GM12878 (cell line): ENCODE measurements around the gene RPLP1. TPM values are rescaled to one million over a fixed set of nuclear protein-coding genes. Genes with fewer than 3 reads are reported as not detected.

Experiments used
- ATAC-seq: fragments of 200-7000 bp; cut with Tn5 transposase; 3 replicates; pipeline ENCODE4 v1.9.1; 2020; ENCODE audit warnings: mild to moderate bottlenecking, moderate library complexity
- BruUV-seq: library from RNA; stranded (reverse); fragments of 400-500 nt; replicated peaks from 2 replicates; lab custom pipeline; 2021; lab: Mats Ljungman, UMichigan
- CTCF ChIA-PET: fragments of 300-600 bp; sonication (Branson Sonifier 250); formaldehyde crosslinking; extraction: SDS; loops from one replicate; lab custom pipeline; 2021; ENCODE audit warnings: inconsistent platforms; lab: Yijun Ruan, JAX
- POLR2A ChIA-PET: fragments of 350-600 bp; formaldehyde crosslinking; extraction: SDS; loops from one replicate; lab custom pipeline; 2021; ENCODE audit warnings: inconsistent platforms; lab: Charles Lee
- RAD21 ChIA-PET: fragments of 300-600 bp; sonication (Branson Sonifier 250); formaldehyde crosslinking; loops from one replicate; lab custom pipeline; 2023; ENCODE audit warnings: antibody characterized with exemption; ENCODE audit not compliant: unreplicated experiment; lab: Charles Lee
- SMC1A ChIA-PET: fragments of 300-600 bp; sonication (Branson Sonifier 250); formaldehyde crosslinking; loops from one replicate; lab custom pipeline; 2023; ENCODE audit not compliant: unreplicated experiment, uncharacterized antibody; lab: Charles Lee
- DNase-seq: peaks from one replicate; pipeline ENCODE4 v3.0.0-alpha.2; 2011; ENCODE audit warnings: low read depth, low spot score
- FAIRE-seq: peaks from 3 replicates; lab custom pipeline; 2011; peaks lifted over from hg19 to GRCh38; lab: Jason Lieb, UNC
- H2AFZ ChIP-seq: 2 replicates; pipeline ENCODE4 v1.6.0; 2011; ENCODE audit warnings: low read depth, low read length, control low read depth; ENCODE audit not compliant: control insufficient read depth
- H3K27ac ChIP-seq: 2 replicates; pipeline ENCODE4 v1.5.1; 2011; ENCODE audit warnings: control low read depth; ENCODE audit not compliant: control insufficient read depth, insufficient read depth
- H3K27me3 ChIP-seq, 2 experiments: replicated peaks in 1 of 2; 2 replicates each; pipeline versions ENCODE4 v1.6.0 to v1.6.1; 2011; ENCODE audit warnings: low read length in 1 of 2; ENCODE audit not compliant: control insufficient read depth in 2 of 2, insufficient read depth in 2 of 2
- H3K36me3 ChIP-seq, 2 experiments: 2 replicates each; pipeline ENCODE4 v1.5.1; 2011; ENCODE audit warnings: low read length in 1 of 2; ENCODE audit not compliant: control insufficient read depth in 2 of 2, insufficient read depth in 2 of 2
- H3K4me1 ChIP-seq: 2 replicates; pipeline ENCODE4 v1.6.1; 2011; ENCODE audit warnings: mild to moderate bottlenecking, low read length, moderate library complexity, mixed read lengths; ENCODE audit not compliant: control insufficient read depth, insufficient read depth
- H3K4me2 ChIP-seq: 2 replicates; pipeline ENCODE4 v1.6.0; 2011; ENCODE audit warnings: control low read depth; ENCODE audit not compliant: control insufficient read depth, insufficient read depth
- H3K4me3 ChIP-seq: fragments of 200-600 bp; sonication (generic); 2 replicates; pipeline ENCODE4 v1.5.1; 2016
- H3K79me2 ChIP-seq: 2 replicates; pipeline ENCODE4 v1.6.0; 2011; ENCODE audit warnings: low read length; ENCODE audit not compliant: control insufficient read depth, insufficient read depth
- H3K9ac ChIP-seq: 2 replicates; pipeline ENCODE4 v1.8.0; 2011; ENCODE audit warnings: low read length, control low read depth, mixed read lengths; ENCODE audit not compliant: control insufficient read depth, insufficient read depth
- H3K9me3 ChIP-seq: replicated peaks from 3 replicates; pipeline ENCODE4 v1.5.1; 2011; ENCODE audit warnings: mild to moderate bottlenecking, low read length; ENCODE audit not compliant: control insufficient read depth, insufficient read depth
- H4K20me1 ChIP-seq: 2 replicates; pipeline ENCODE4 v1.6.0; 2011; ENCODE audit not compliant: control insufficient read depth, insufficient read depth
- E4F1 ChIP-seq: fragments of 450-650 bp; IDR thresholded peaks from 2 replicates; pipeline ENCODE4 v1.6.1; 2018; ENCODE audit warnings: borderline replicate concordance, mild to moderate bottlenecking; ENCODE audit not compliant: partially characterized antibody
- ESRRA ChIP-seq: IDR thresholded peaks from 2 replicates; pipeline ENCODE4 v1.6.1; 2012; ENCODE audit warnings: mild to moderate bottlenecking, low read length, improper control_type of control experiment
- NFXL1 ChIP-seq: fragments of 450-650 bp; IDR thresholded peaks from 2 replicates; pipeline ENCODE4 v1.6.1; 2017; ENCODE audit warnings: antibody characterized with exemption, mild to moderate bottlenecking, borderline replicate concordance
- PML ChIP-seq: IDR thresholded peaks from 2 replicates; pipeline ENCODE4 v1.6.1; 2012; ENCODE audit warnings: low read length, inconsistent platforms
- POLR2A ChIP-seq: IDR thresholded peaks from 2 replicates; pipeline ENCODE4 v1.6.1; 2011; ENCODE audit warnings: low read depth, mild to moderate bottlenecking, low read length
- RBBP5 ChIP-seq: fragments of 200-600 bp; sonication (generic); conservative IDR thresholded peaks from 2 replicates; pipeline ENCODE4 v1.6.1; 2016
- RUNX3 ChIP-seq: IDR thresholded peaks from 2 replicates; pipeline ENCODE4 v1.6.1; 2012; ENCODE audit warnings: low read length, inconsistent platforms
- SPI1 ChIP-seq: IDR thresholded peaks from 2 replicates; pipeline ENCODE4 v1.6.1; 2011; ENCODE audit warnings: low read depth, mild to moderate bottlenecking, low read length, moderate library complexity, borderline replicate concordance; ENCODE audit not compliant: insufficient read depth
- TCF12 ChIP-seq: IDR thresholded peaks from 2 replicates; pipeline ENCODE4 v1.6.1; 2011; ENCODE audit warnings: low read depth, mild to moderate bottlenecking, low read length
- ZBED1 ChIP-seq: IDR thresholded peaks from 2 replicates; pipeline ENCODE4 v1.6.1; 2016; ENCODE audit warnings: borderline replicate concordance
- WGBS: methylation state at CpG from one replicate; pipeline ENCODE4 v1.1.6; 2016; ENCODE audit warnings: low lambda C conversion rate; ENCODE audit not compliant: insufficient replicate concordance, insufficient coverage; ENCODE audit errors: missing lambda C conversion rate; 5-methylcytosine and 5-hydroxymethylcytosine counted together
- in situ Hi-C: fragments of 300-500 bp; cut with MboI; formaldehyde crosslinking; loops from 9 replicates; pipeline ENCODE4 v1.14.3; 2018; ENCODE audit warnings: mixed read lengths
- intact Hi-C: fragments of 100-400 bp; cut with micrococcal nuclease; formaldehyde crosslinking; loops from one replicate; pipeline ENCODE4 v1.14.2; 2022; ENCODE audit not compliant: unreplicated experiment
- polyA plus RNA-seq, 11 experiments: library from polyadenylated mRNA; depleted of rRNA in 4 of 11; unstranded in 6 of 11; stranded (reverse) in 5 of 11; fragments of >200 nt; fragmentation: Nextera tagmentation in 4 of 11; fragmentation: Illumina TruSeq in 1 of 11; extraction: Ambion mirVana in 4 of 11; extraction: Trizol in 1 of 11; gene quantifications; 1 replicate in 1 of 11; 2 replicates in 10 of 11; pipeline versions ENCODE4 v1.2.1 to v1.2.3, GENCODE V29; 2011 to 2016; ENCODE audit warnings: inconsistent platforms in 2 of 11, missing spikeins in 2 of 11, low read depth in 1 of 11
- total RNA-seq, 4 experiments: library from RNA; depleted of rRNA in 3 of 4; stranded (reverse); fragments of >200 nt in 3 of 4; fragmentation: Illumina TruSeq in 1 of 4; extraction: Trizol in 1 of 4; gene quantifications; 2 replicates each; pipeline versions ENCODE4 v1.2.1 to v1.2.3, GENCODE V29; 2013 to 2021
- TF ChIP-seq, protein P1 (sequence below): IDR thresholded peaks from 2 replicates; pipeline ENCODE4 v1.6.1; 2012; ENCODE audit warnings: low read length, inconsistent platforms
- TF ChIP-seq, protein P2 (sequence below): IDR thresholded peaks from 2 replicates; pipeline ENCODE4 v1.6.1; 2011; ENCODE audit warnings: borderline replicate concordance, low read depth, mild to moderate bottlenecking, moderate library complexity, low read length; ENCODE audit not compliant: insufficient read depth, poor library complexity, severe bottlenecking

RPLP1 gene
- total and polyA plus RNA-seq, 10 of the 15 experiments (the other 5 are each of a cell fraction or from before 2014, with no cell fraction given): 217 to 3,098 (median 1,664) TPM

- peak; percentile 7; the same call in 1 of the 2 replicates for TF ChIP-seq POLR2A
- TF ChIP-seq, protein P1, sequence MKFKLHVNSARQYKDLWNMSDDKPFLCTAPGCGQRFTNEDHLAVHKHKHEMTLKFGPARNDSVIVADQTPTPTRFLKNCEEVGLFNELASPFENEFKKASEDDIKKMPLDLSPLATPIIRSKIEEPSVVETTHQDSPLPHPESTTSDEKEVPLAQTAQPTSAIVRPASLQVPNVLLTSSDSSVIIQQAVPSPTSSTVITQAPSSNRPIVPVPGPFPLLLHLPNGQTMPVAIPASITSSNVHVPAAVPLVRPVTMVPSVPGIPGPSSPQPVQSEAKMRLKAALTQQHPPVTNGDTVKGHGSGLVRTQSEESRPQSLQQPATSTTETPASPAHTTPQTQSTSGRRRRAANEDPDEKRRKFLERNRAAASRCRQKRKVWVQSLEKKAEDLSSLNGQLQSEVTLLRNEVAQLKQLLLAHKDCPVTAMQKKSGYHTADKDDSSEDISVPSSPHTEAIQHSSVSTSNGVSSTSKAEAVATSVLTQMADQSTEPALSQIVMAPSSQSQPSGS: peak; percentile 6; the same call in 1 of the 2 replicates
Observed at GRCh38 chr15:69456208-69457166, 3.9 kb downstream of the RPLP1 start (continued).

DNA sequence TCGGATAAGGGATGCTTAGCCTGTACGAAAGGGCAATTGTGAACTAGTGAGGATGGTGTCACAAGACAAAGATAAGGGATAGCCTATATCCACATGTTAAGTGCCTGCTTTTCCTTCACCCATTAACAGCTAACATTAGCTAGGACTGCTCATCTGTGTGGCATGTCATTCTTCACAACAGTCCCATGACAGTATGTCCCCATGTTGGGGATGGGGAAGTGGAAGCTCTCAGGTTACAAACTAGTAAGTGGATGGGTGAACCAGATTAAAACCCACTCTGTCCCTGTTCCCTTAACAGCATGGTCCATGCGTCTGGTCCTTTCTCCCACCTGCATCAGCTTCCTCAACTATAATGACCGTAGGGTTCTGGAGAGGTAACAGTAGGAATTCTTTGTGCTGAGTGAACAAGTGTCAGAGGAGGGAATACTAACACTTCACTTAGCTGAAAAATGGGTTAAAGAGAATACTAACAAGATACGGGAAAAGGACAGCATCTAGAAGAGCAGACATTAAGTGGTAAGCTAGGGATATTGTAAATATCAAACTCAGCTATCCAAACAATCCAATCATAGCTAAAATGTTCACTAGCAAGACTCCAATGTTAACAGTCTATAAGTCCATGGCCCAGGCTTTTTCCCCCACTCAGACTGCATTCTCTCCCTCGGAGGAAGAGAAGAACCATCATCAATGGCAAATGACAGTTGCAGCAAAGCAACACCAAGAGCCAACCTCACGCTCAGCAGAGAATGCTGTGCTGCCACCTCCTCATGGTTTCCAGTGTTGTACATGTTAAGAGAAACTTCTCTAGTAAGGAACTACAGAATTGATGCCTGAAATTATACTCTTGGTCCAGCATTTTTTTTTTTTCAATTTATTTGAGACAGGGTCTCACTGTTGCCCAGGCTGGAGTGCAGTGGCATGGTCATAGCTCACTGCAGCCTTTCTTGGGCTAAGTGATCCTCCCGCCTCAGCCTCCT, 5.0 kb downstream of the RPLP1 start:
- DNase-seq (no peak), ATAC-seq (no peak), FAIRE-seq (no peak)
- Histone ChIP-seq H3K4me2 (no peak overlapping the region), H4K20me1 (peaks cover 9% of the 10 kb centered on the region), H3K27ac (no peak overlapping the region), H2AFZ (no peak overlapping the region), H3K79me2 (peaks cover 34% of the 10 kb centered on the region), H3K9me3 (no peaks in the 10 kb centered on the region), H3K4me1 (peaks cover 6% of the 10 kb centered on the region; the same call in 1 of the 2 replicates), H3K27me3 (no peaks in the 10 kb centered on the region), H3K36me3 (peaks cover 6 to 14% of the 10 kb centered on the region in 2 experiments), H3K4me3 (no peak overlapping the region), H3K9ac (no peak overlapping the region)
- RAD21 ChIA-PET: no interaction called here
- WGBS: 83% methylated on average over 8 of the region's 8 CpGs
- SMC1A ChIA-PET: interaction anchor here (0.9 to 1.1 kb wide), 2 partner anchors 39 to 95 kb away, joined by 3 to 4 read pairs; no protein-coding TSS in a partner anchor
- BruUV-seq: no TSS peak
- in situ Hi-C loops: no loop called here
- intact Hi-C loops: no loop called here
- POLR2A ChIA-PET: no interaction called here
- CTCF ChIA-PET: no interaction called here
- TF ChIP-seq, protein P2, sequence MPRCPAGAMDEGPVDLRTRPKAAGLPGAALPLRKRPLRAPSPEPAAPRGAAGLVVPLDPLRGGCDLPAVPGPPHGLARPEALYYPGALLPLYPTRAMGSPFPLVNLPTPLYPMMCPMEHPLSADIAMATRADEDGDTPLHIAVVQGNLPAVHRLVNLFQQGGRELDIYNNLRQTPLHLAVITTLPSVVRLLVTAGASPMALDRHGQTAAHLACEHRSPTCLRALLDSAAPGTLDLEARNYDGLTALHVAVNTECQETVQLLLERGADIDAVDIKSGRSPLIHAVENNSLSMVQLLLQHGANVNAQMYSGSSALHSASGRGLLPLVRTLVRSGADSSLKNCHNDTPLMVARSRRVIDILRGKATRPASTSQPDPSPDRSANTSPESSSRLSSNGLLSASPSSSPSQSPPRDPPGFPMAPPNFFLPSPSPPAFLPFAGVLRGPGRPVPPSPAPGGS: peak; percentile 17
- TF ChIP-seq RBBP5 (no peak), SPI1 (0 out of 2 replicates have a peak, but pooled peaks have one; percentile 17), ZBED1 (peak; percentile 24; the same call in 1 of the 2 replicates), RUNX3 (no peak), TCF12 (no peak), NFXL1 (no peak), ESRRA (no peak), E4F1 (no peak), PML (peak; percentile 70; the same call in 1 of the 2 replicates)
